HEK293T (cell line): ENCODE results near the gene C3orf22.

Experiments
- CTCF ChIA-PET: fragments of 350-600 bp; formaldehyde crosslinking; extraction: SDS; loops from one replicate; lab custom pipeline; 2021; ENCODE audit warnings: antibody characterized with exemption, inconsistent platforms; lab: Yijun Ruan, JAX
- POLR2A ChIA-PET: fragments of 350-600 bp; formaldehyde crosslinking; extraction: SDS; loops from one replicate; lab custom pipeline; 2020; ENCODE audit warnings: antibody characterized with exemption, inconsistent platforms; lab: Yijun Ruan, JAX
- DNase-seq: peaks from one replicate; pipeline ENCODE4 v3.0.0; 2012; ENCODE audit warnings: mixed read lengths; ENCODE audit errors: extremely low spot score
- ARNT ChIP-seq: fragments of 450-650 bp; IDR thresholded peaks from 2 replicates; pipeline ENCODE4 v1.6.1; 2017; ENCODE audit warnings: mild to moderate bottlenecking
- BHLHE40 ChIP-seq: fragments of 450-650 bp; IDR thresholded peaks from 2 replicates; pipeline ENCODE4 v1.6.1; 2016; ENCODE audit warnings: mild to moderate bottlenecking, moderate library complexity, borderline replicate concordance
- CTBP1 ChIP-seq: fragments of 450-650 bp; IDR thresholded peaks from 2 replicates; pipeline ENCODE4 v1.6.1; 2016; ENCODE audit warnings: borderline replicate concordance
- ELF4 ChIP-seq: fragments of 450-650 bp; IDR thresholded peaks from 2 replicates; pipeline ENCODE4 v1.6.1; 2017; ENCODE audit warnings: antibody characterized with exemption
- FOXA1 ChIP-seq: fragments of 450-650 bp; IDR thresholded peaks from 2 replicates; pipeline ENCODE4 v1.6.1; 2016; ENCODE audit warnings: mild to moderate bottlenecking
- FOXK2 ChIP-seq: fragments of 450-650 bp; IDR thresholded peaks from 2 replicates; pipeline ENCODE4 v1.6.1; 2016; ENCODE audit warnings: mild to moderate bottlenecking
- FOXM1 ChIP-seq: fragments of 450-650 bp; IDR thresholded peaks from 2 replicates; pipeline ENCODE4 v1.6.1; 2017; ENCODE audit warnings: mild to moderate bottlenecking, borderline replicate concordance
- HDGF ChIP-seq: fragments of 450-650 bp; IDR thresholded peaks from 2 replicates; pipeline ENCODE4 v1.6.1; 2017; ENCODE audit warnings: antibody characterized with exemption, borderline replicate concordance
- L3MBTL2 ChIP-seq: fragments of 450-650 bp; conservative IDR thresholded peaks from 2 replicates; pipeline ENCODE4 v1.6.1; 2016; ENCODE audit warnings: mild to moderate bottlenecking
- LEF1 ChIP-seq: fragments of 450-650 bp; IDR thresholded peaks from 2 replicates; pipeline ENCODE4 v1.6.1; 2017; ENCODE audit warnings: mild to moderate bottlenecking, borderline replicate concordance
- NFRKB ChIP-seq: fragments of 450-650 bp; IDR thresholded peaks from 2 replicates; pipeline ENCODE4 v1.6.1; 2016; ENCODE audit warnings: mild to moderate bottlenecking, moderate library complexity
- SP1 ChIP-seq: fragments of 450-650 bp; IDR thresholded peaks from 2 replicates; pipeline ENCODE4 v1.6.1; 2017
- SUZ12 ChIP-seq: fragments of 450-650 bp; IDR thresholded peaks from 2 replicates; pipeline ENCODE4 v1.6.1; 2016; ENCODE audit warnings: mild to moderate bottlenecking
- TARDBP ChIP-seq: fragments of 450-650 bp; IDR thresholded peaks from 2 replicates; pipeline ENCODE4 v1.6.1; 2016
- ZNF384 ChIP-seq: fragments of 450-650 bp; IDR thresholded peaks from 2 replicates; pipeline ENCODE4 v1.6.1; 2016
- TF ChIP-seq, protein P1 (sequence below): fragments of 450-650 bp; IDR thresholded peaks from 2 replicates; pipeline ENCODE4 v1.6.1; 2016

The C3orf22 gene

DNA sequence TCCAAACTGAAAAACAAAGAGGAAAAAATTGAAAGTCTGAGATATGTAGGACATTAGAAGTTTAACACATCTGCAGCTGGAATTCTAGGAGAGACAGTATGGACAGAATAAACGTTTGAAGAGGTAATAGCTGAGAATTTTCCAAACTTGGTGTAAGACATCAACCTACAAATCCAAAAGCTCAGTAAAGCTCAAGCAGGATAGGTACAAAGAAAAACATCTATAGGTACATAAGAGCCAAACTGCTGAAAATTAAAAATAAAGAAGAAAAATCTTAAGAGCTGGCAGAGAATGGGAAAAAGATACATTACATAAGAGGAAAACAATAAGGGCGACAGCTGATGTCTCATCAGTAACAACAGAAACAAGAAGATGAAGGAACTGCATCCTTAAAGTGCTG is 22.8 kb upstream of the C3orf22 start:
- CTCF ChIA-PET, result no interaction called here
- POLR2A ChIA-PET, result no interaction called here
- DNase-seq, result no peak
- no peak for TF ChIP-seq BHLHE40
- no peak for TF ChIP-seq SP1
- TF ChIP-seq FOXA1, result no peak
- no peak for TF ChIP-seq FOXK2
- TF ChIP-seq HDGF, result no peak
- no peak for TF ChIP-seq FOXM1
- TF ChIP-seq SUZ12, result no peak
- no peak for TF ChIP-seq CTBP1
- no peak for TF ChIP-seq ELF4
- no peak for TF ChIP-seq TARDBP
- TF ChIP-seq LEF1, result no peak
- TF ChIP-seq, protein P1, sequence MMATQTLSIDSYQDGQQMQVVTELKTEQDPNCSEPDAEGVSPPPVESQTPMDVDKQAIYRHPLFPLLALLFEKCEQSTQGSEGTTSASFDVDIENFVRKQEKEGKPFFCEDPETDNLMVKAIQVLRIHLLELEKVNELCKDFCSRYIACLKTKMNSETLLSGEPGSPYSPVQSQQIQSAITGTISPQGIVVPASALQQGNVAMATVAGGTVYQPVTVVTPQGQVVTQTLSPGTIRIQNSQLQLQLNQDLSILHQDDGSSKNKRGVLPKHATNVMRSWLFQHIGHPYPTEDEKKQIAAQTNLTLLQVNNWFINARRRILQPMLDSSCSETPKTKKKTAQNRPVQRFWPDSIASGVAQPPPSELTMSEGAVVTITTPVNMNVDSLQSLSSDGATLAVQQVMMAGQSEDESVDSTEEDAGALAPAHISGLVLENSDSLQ, result no peak
- no peak for TF ChIP-seq L3MBTL2
- no peak for TF ChIP-seq ARNT
- no peak for TF ChIP-seq ZNF384
- no peak for TF ChIP-seq NFRKB

DNA sequence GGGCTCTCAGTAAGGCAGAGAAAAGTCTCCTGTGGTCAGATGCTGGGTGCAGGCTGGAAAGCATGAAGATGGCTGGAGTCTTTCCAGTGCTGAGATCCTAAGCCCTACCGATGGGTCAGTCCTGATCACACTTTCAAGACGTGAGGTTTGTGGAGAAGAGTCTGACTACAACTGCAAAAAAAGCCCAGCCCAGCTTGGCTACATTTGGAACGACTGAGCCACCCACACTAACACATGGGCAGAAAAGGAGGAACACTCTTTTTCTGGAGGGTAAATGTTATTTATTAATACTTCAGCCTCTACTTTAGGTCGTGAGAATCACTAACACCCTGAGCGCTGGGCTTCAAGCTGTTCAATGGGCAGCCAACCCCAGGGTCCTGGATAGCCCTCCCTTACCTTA is 22.0 kb upstream of the C3orf22 start:
- POLR2A ChIA-PET, result no interaction called here
- CTCF ChIA-PET, result no interaction called here
- TF ChIP-seq SUZ12 (no peak), ZNF384 (no peak), L3MBTL2 (no peak), HDGF (no peak), ARNT (no peak), NFRKB (no peak), FOXK2 (no peak), BHLHE40 (no peak), FOXA1 (no peak), SP1 (no peak), ELF4 (no peak)
- TF ChIP-seq, protein P1, result no peak
- DNase-seq, result no peak

- CTCF ChIA-PET, result no interaction called here
- POLR2A ChIA-PET, result no interaction called here
These were observed 20.0 kb upstream of the C3orf22 start for GRCh38 chr3:126578702-126579101.

GRCh38 chr3:126577261-126577660 is 18.5 kb upstream of the C3orf22 start:
- POLR2A ChIA-PET, result interaction anchor here (0.6 kb wide), 1 partner anchor 49 kb away, joined by 3 read pairs; no protein-coding TSS in a partner anchor
- DNase-seq, result no peak
- CTCF ChIA-PET, result no interaction called here

More at GRCh38 chr3:126578702-126579101, 20.0 kb upstream of the C3orf22 start:
- TF ChIP-seq BHLHE40, result no peak
- TF ChIP-seq FOXA1, result no peak
- no peak for TF ChIP-seq FOXM1
- TF ChIP-seq FOXK2, result no peak
- no peak for TF ChIP-seq ZNF384
- no peak for TF ChIP-seq SUZ12
- no peak for TF ChIP-seq SP1
- no peak for TF ChIP-seq ELF4
- TF ChIP-seq, protein P1, result no peak
- TF ChIP-seq NFRKB, result no peak
- TF ChIP-seq HDGF, result no peak
- TF ChIP-seq TARDBP, result no peak
- TF ChIP-seq LEF1, result no peak
- no peak for TF ChIP-seq L3MBTL2
- no peak for TF ChIP-seq ARNT
- TF ChIP-seq CTBP1, result no peak
- no peak for DNase-seq

DNA sequence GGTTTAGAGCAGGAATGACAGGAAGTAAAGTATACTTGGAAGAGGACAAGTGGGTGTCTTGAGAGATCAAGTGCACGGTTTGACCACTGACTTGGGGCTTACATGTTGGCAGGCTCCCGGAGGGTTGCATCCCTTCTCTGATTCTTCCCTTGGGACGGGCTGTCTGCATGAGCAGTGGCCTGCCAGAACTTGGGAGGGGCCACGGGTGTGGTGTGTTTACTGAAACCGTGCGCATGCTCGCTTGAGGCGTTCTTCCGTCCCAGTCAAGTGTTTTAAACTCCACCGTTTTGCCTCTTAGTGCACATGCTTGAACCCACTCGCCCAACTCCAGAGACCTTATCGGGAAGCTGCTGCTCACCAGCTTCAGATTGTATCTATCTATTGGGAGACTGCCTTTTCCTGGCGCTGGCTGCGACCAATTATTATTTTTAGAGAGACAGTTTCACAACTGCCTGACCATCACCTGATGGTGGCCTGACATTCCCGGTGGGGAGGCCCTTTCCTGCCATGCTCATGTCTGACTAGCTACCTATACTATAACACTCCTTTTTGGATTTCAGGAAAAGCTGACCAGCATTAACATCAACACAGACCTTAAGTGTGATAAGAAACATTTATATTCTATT is 14.9 kb upstream of the C3orf22 start:
- DNase-seq, result peak; percentile 3
- TF ChIP-seq BHLHE40 (no peak), ELF4 (no peak)
- ChIA-PET CTCF (no interaction called here), POLR2A (no interaction called here)

More at GRCh38 chr3:126577261-126577660, 18.5 kb upstream of the C3orf22 start:
- TF ChIP-seq BHLHE40, result no peak
- no peak for TF ChIP-seq FOXM1
- TF ChIP-seq CTBP1, result no peak
- TF ChIP-seq, protein P1, result no peak
- no peak for TF ChIP-seq SUZ12
- no peak for TF ChIP-seq ARNT
- TF ChIP-seq ELF4, result no peak
- TF ChIP-seq L3MBTL2, result no peak
- no peak for TF ChIP-seq LEF1
- no peak for TF ChIP-seq FOXK2
- no peak for TF ChIP-seq TARDBP

- DNase-seq, result no peak
- ChIA-PET POLR2A (no interaction called here), CTCF (no interaction called here)
- no peak for TF ChIP-seq TARDBP
- TF ChIP-seq ZNF384, result no peak
- no peak for TF ChIP-seq ELF4
- no peak for TF ChIP-seq LEF1
- no peak for TF ChIP-seq SP1
- no peak for TF ChIP-seq L3MBTL2
- no peak for TF ChIP-seq ARNT
- no peak for TF ChIP-seq FOXM1
- no peak for TF ChIP-seq NFRKB
- no peak for TF ChIP-seq BHLHE40
- TF ChIP-seq CTBP1, result no peak
- TF ChIP-seq SUZ12, result no peak
- TF ChIP-seq, protein P1, result no peak
- TF ChIP-seq FOXK2, result no peak
- TF ChIP-seq FOXA1, result no peak
- TF ChIP-seq HDGF, result no peak
These were observed 12.3 kb upstream of the C3orf22 start for GRCh38 chr3:126571078-126571477.
